ENCODE data around the gene ICE1.

- TF ChIP-seq, protein P1, sequence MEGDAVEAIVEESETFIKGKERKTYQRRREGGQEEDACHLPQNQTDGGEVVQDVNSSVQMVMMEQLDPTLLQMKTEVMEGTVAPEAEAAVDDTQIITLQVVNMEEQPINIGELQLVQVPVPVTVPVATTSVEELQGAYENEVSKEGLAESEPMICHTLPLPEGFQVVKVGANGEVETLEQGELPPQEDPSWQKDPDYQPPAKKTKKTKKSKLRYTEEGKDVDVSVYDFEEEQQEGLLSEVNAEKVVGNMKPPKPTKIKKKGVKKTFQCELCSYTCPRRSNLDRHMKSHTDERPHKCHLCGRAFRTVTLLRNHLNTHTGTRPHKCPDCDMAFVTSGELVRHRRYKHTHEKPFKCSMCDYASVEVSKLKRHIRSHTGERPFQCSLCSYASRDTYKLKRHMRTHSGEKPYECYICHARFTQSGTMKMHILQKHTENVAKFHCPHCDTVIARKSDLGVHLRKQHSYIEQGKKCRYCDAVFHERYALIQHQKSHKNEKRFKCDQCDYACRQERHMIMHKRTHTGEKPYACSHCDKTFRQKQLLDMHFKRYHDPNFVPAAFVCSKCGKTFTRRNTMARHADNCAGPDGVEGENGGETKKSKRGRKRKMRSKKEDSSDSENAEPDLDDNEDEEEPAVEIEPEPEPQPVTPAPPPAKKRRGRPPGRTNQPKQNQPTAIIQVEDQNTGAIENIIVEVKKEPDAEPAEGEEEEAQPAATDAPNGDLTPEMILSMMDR (IDR thresholded peaks at IDR 0.05): no peak
- no peak for TF ChIP-seq EZH2 (IDR thresholded peaks at IDR 0.05; ENCODE audit: borderline replicate concordance, insufficient read depth, low read depth, low read length, poor library complexity, severe bottlenecking)
These were observed 41.7 kb downstream of the ICE1 start for GRCh38 chr5:5464036-5464715.

Data from B cell (primary cell).